GM19351 (cell line): ENCODE measurements around the gene TRPC4.

Source experiments
- ATAC-seq: cut with Tn5 transposase; IDR thresholded peaks from one replicate; pipeline ENCODE4 v1.9.1; 2021; ENCODE audit warnings: mild to moderate bottlenecking, moderate library complexity; ENCODE audit not compliant: unreplicated experiment

TRPC4 gene

DNA sequence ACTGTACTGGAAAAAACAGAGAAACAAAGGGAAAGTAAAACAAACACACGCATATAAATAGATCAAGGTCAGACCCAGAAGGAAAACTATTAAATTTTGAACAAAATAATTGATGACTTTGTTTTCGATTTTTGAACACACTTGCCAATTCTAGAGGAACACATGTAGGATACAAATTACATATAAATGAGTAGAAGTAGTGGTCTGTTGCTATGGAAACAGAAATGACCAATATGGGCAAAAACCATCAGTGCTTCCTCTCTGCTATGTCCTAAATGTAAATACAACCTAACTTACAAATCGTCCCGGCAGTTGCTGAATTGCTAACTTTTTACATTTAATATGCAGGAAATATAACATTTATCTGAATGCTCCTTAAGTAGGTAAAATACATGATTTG lies 205.8 kb downstream of the TRPC4 start:
- ATAC-seq = no peak

DNA sequence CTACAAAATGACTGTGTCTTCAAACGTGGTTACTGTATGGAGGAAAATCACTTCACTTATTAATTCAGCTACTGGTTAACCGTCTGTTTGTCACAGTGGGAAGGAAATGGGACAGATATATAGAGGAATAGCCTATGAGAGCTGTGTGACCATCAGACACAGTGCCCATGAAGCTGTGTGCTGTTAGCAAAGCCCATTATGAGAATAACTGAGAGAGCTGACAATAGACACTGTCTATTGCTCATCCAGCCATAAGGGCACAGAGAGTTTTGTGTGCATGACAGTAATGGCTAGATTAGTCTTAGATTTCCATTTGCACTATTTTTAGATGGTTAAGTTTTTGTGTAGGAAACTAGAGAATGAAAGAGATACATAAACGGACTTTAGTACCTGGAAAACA lies 206.9 kb downstream of the TRPC4 start:
- ATAC-seq = no peak

DNA sequence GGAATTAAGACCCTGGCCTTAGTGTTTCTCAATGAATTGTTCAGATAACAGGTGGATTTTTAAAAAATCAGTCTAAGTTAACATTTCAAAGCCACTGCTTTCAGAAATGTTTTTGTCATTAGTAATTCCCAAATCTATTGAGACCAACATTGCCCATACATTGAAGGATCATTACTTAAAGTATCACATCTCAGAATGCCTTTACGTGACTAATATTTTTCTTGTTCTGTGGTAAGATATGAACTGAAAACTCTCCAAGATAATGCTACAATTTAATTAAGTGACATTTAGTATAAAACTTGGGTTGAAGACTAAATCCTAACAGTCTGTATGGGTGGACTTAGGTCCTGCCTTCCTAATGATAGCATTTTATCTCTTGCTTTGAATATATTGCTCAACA lies 211.6 kb downstream of the TRPC4 start:
- ATAC-seq = no peak

DNA sequence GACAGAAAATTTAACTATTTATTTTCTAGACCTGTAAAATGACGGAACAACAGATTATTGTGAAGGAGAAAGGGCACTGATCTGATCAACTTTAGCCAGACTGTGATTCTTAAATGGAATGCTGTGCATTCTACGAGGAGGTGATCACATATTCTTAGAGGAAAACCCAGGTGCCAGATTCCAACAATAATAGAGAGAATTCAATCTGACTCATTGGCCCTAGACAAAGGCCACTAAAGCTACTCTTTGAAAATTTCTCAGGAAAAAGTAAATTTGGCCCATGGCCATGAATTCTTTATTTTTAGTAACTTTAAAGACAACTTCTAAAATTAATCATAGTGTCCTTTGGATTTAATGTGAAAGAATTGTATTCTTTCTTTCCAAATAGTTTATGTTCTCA lies 212.4 kb downstream of the TRPC4 start:
- no peak for ATAC-seq

DNA sequence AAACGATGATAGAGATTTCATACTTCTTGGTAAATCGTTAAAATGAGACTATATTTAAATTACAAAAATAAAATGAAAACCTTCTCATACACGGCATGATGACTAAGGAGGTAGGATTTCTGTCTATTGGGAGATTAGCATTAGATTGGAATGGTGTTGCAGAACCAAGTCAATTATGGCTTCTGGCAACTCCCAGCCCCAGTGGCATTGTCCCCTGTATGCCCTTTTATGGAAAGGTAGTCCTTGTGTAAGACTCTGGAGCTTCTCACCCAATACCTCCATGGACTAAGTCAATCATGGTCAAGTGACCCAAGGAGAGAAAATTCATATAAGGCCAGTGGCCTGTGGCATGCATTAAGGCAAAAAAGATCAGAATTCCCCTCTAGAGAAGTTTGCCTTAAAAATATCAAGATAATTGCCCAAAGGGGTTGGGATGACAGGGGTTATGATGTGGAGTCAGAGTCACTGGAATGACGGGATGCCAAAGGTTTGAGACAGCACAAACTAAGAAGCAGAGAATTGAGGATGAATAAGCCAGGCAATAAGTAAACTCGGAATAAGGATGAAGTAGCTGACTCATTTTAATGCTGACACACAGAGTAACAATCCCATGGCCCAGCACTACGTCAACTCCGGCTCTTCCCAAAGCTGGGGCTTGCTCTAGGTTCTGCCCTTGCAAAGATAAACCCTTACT lies 213.2 kb downstream of the TRPC4 start:
- no peak for ATAC-seq

DNA sequence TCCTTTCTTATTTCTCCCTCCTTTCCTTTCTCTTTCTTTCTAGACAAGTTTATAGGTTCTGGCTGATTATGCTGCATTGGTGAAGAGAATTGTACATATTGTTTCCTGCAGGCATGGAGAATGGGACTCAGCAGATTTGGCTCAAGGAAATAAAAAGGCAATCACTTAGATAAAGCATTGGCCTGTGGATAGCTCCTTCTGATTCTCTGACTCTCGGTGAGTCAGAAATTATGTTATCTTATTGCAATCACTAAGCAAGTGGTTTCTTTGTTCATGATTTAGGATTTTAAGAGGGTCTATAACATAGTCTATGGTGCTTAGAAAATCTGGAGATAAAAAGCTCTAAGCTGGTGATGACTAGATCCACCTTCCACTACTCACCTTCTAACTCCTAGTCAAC lies 217.0 kb downstream of the TRPC4 start:
- ATAC-seq = no peak

DNA sequence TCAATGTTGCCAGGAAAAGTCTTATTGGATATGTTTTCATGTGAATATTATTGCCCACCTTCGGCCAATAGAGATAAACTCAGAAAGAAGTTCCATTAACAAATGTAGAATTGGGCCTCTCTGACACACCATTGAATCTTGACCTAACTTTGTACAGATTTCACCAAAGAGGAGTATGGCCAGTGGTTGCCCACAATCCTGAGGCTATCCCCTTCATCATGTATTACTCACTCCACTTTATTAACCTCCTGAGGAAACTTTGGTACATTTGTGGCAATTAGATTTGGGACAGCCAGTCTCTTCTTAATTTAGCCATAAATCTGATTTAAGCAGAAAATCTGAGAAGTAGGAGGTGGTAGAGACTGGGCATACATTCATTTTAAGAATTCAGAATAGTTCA lies 217.7 kb downstream of the TRPC4 start:
- ATAC-seq = no peak

DNA sequence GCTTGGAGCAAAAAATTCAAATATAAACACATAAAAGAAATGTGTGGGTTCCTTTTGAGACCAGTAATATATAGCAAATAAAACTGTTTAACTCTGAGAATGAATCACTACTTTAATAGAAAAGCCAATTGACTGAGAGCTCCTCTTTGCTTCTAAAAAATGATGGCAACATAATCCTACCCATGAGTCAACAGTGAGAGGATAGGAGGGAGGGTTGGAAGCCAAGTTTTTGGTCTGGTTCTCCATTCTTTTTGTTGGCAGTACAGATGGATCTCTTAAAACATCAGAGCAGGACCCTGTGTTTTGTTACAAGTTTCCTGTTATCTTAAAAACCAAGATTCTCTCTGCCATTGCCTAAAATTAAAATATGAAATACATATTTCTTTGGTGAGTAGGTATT lies 221.0 kb downstream of the TRPC4 start:
- ATAC-seq = no peak

DNA sequence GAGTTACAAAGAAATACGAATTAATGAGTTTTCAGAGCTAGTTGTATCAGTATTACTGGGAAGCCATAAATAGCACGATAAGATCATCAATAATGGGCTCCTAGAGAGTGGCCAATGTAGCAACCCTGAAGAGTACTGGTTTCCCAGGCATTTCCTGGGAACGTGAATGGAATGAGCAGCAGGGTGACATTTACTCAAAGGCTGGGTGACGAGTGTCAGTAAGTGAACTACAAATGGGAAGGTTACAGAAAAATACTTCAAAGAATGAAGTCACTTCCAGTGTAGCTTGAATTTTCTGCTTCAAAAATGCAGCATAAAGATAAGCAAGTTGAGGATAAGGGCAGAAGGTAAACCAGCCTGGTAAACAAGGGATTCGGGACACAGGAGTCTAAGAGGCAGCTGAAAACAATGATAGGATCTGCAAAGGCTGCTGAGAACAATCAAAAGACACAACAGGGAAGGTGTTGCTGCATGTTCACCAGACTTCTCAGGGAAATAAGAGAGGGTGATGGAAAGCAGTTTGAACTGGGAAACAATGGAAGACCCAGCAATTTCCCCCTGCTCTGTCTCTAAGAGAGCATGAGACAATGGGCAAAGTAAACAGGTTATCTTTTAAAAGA lies 222.4 kb downstream of the TRPC4 start:
- no peak for ATAC-seq

DNA sequence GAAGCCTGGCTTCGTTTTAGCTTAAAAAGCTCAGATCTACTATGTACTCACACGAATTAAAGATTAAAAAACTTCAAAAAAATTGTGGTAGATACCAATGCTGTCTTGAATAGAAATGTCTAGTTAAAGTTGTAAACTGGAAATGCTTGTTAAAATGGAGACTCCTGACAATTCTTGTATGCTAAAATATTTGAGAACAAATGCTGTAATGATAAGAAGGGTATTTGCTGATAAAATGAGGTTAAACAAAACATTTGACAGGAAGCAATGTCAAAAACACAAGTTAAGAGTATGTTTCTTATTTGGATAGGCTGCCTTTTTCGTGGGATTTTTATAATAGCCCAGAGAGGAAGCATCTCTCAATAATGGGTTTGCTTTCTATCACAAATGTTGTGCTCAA lies 223.0 kb downstream of the TRPC4 start:
- no peak for ATAC-seq

DNA sequence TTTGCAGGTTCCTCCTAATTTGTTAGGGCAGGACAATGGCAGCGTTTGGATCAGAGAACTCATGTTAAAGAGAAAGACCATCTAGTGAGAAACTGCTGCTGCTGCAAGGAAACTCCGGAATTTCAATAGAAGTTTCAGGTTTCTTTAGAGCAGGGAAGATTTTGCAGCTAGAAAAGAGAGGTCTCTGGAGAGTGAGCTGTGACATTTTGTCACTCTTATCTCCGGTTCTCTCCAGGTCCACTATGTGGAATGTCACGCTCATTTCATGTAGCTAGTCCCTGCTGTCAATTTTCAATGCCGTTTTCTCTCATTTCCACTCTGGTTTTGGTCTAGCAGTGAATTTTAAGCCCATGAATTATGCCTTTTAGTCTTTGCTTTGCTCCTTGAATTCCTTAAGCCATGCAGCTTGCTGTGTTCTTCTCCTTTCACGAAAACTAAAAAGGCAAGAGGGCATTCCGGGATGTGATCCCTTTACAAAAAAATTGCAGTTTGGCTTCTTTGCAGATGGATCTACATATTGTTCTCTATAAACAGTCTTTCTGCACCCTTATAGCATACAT lies 224.3 kb downstream of the TRPC4 start:
- no peak for ATAC-seq

DNA sequence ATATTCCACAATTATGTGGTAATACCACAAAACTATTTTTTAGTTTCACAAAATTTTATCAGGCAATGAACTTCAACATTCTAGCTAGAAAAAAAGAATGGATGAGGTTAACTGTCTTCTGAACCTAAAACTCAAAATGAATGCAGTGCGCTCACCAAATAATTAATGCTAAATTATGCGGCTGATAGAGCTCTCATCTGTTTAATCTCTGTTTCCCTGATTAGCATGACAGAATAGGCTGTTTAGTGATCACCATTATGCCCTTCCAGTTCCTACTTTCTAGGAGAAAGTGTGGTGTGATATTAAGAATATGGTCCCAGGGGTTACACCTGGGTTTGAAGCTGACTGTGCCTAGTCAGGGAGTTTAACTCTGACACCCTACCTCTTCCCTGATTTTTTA lies 228.2 kb downstream of the TRPC4 start:
- ATAC-seq = no peak

DNA sequence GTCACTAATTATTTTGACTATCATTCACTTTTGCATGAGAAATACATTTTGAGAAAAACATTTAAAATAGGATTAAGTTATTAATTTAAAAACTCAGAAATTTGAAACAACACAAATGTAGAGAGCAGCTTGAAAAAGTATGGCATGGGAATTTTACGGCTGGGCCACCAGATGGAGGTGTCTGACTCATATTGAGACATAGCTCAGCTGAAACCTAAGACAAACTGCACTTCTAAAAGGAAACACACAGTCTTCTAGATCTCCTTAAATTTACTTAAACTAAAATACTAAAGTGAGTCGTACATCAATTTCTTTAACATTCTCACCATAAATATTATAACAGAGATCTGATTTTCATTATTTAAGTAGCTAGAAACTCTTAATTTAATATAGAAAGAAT lies 229.1 kb downstream of the TRPC4 start:
- no peak for ATAC-seq

DNA sequence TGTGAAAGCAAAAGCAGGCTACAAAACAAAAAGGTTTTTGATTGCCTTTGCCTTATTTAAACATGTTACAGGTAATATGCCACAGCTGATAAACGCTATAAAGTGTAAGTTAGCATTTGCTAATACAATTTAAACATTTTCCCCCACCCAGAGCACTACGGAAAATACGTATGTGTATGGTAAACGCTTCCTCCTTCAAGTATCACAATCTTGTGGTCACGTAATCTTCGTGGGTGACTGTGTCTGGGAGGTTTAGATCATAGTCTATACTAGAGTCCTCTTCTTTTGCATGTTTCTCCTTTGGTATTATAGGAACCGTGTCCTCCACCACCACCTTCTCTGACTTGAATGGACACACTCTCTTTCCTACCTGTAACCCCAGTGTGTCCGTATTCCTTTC lies 232.9 kb downstream of the TRPC4 start:
- no peak for ATAC-seq

DNA sequence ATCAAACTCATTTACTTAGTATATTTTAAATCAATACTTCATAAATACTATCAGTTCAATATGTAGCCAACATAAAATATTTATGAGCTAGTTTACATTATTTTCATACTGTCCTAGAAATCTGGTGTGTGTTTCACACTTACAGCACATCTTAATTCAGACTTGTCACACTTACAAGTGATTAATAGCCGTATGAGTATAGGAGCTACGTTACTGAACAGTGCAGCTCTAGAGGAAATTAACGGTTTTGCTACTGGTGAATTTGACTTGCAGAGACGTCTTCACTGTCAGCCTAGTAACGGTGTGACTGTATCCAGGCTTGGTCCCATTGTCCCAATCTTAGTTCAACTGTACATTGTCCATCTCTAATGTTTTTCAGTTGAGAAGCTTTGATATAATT lies 237.3 kb downstream of the TRPC4 start:
- ATAC-seq = no peak

DNA sequence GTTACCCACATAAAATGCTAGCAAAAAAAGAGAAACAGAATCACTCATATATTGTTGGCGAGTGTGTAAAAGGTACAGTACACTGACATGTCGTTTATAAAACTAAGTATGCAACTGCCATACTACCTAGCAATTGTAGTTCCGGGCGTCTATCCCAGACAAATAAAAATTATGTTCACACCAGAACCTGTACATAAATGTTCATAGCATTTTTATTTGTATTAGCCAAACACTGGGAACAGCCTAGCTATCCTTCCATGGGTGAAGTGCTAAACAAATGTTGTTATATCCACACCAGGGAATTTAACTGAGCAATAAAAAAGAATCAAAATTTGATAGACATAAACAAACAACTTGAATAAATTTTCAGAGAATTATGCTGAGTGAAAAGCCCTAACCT lies 242.1 kb downstream of the TRPC4 start:
- no peak for ATAC-seq

DNA sequence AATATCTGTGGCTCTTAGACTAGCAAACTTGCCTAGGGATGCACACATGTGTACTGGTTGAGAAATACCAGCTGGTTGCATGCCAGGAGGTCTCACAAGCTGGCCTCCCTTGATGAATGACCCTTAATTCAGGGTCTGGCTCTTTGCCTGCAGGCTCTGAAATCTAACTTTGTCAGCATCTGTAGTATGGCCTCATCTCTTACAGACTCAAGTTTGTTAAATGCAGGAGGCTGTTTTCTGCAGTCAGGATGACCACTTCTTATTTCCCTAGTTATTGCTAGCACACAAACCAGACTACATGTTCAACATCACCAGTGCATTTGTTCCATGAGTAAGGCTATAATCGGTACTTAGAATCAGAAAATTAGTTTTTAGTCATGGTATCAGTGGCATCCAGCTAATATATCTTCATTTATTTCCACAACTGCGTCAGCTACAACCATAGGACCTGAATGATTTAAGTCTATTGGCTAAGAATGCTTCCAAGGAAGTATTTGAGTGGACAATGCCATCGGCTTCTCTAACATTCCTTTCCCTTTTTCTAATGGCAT lies 247.7 kb downstream of the TRPC4 start:
- ATAC-seq = no peak

DNA sequence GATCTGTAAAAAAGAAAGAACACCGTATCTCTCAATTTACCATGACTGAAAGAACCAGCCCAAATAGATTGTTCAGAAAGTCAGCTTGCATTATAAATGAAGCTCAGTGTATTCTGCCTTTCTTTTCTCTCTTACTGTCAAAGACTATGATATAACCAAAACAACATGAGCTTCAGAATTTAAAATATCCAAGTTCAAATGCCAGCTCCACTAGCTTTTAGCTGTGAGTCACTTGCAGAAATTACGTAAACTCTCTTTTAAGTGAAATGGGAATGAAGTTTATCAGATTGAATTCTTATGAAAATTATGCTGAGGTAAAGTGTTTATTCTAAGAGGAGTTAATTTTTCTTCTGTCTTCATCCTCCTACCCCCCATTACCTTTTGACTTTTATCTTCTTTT lies 251.0 kb downstream of the TRPC4 start:
- ATAC-seq = no peak

DNA sequence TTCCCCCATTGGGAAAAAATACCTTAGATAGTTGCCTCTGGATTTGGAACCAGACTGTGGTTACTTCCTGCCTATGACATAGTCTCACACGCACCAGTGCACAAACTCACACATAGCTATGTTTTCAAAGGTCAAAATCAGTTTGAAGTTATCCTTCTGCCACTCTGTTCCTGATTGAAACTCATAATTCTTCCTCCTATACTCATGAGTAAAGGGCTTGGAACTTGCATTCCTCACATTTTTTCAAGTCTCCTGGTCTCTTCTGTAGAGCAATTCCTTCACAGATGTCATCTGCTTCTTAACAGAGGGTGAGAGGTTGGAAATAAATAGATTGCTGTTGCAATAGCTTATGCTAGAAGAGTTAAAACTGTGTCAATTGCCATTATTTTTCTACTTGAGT lies 252.4 kb downstream of the TRPC4 start:
- no peak for ATAC-seq

DNA sequence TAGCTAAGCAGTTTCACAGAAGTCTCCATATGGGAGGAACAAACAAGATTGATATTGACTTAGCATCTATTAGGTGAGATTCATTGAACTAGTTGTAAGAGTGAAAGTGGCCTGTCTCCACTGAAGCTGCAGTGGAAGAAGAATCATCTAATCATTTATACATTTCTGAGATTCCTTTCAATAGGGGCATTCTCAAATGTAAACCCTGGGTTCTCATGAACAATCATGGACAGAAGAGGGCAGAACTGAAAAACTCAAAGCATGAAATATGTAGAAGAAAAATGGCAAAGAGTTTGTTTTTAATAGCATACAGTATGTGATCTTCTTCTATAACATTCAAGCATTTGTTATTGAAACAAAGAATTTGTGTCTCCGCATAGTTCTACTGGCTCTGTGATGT lies 253.4 kb downstream of the TRPC4 start:
- ATAC-seq = no peak

DNA sequence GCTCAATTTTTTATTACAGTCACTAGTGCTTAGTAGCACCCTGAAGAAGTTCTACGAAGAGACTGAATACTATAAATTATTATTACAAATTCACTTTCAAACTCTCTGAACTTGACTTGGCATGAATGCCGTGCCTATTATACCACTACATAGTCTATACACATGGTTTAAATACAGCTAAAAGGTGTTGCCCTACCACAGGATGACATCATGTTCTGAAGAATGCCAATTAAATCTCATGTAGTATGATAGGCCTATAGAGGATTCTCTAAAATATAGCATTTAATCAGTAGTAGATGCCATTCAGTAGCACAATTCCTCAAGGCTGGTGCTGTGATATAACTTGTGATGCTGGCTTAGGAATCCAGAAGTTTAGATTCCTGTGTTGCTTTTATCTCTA lies 254.3 kb downstream of the TRPC4 start:
- no peak for ATAC-seq

DNA sequence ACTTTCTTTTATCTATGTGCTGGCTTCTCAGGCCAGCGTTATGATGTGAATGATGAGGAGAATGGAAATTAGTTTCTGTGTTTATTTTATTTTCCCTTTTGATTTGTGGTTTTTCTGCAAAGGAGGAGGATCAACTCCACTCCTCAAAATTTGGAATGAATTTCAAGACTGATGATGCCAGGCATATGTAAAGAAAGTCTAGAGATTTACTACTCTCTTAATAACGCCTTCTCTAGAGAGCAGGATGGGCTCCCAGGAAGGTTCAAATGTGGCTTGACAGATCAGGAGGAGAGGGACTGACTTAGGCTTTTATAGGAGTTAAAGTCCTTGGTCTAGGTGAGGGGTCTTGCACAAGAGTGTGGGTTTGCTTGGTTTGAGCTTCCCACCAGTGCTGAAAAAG lies 255.9 kb downstream of the TRPC4 start:
- no peak for ATAC-seq
